BJ (cell line): ENCODE results near the gene ANKRD22. TPM values are rescaled to one million over a fixed set of nuclear protein-coding genes. Genes with fewer than 3 reads are reported as not detected.

ENCODE experiments used
- CTCF ChIA-PET: fragments of 350-600 bp; formaldehyde crosslinking; extraction: SDS; loops from one replicate; lab custom pipeline; 2021; ENCODE audit warnings: antibody characterized with exemption, inconsistent platforms; lab: Yijun Ruan, JAX
- POLR2A ChIA-PET: fragments of 300-600 bp; sonication (Branson Sonifier 250); formaldehyde crosslinking; extraction: SDS; loops from one replicate; lab custom pipeline; 2021; ENCODE audit warnings: antibody characterized with exemption; lab: Charles Lee
- DNase-seq: peaks from one replicate; pipeline ENCODE4 v3.0.0-alpha.2; 2011; ENCODE audit warnings: low read depth
- H3K27me3 ChIP-seq: 2 replicates; pipeline ENCODE4 v1.6.0; 2011; ENCODE audit warnings: low read length; ENCODE audit not compliant: control insufficient read depth, insufficient read depth
- H3K36me3 ChIP-seq: 2 replicates; pipeline ENCODE4 v1.5.1; 2011; ENCODE audit warnings: low read length; ENCODE audit not compliant: control insufficient read depth, insufficient read depth
- H3K4me3 ChIP-seq: 2 replicates; pipeline ENCODE4 v1.5.1; 2011; ENCODE audit warnings: low read depth, mild to moderate bottlenecking, control low read depth, low read length
- CTCF ChIP-seq: IDR thresholded peaks from 2 replicates; pipeline ENCODE4 v1.5.1; 2011; ENCODE audit warnings: low read depth, mild to moderate bottlenecking, control low read depth, inconsistent platforms, low read length, moderate library complexity; ENCODE audit not compliant: insufficient read depth
- polyA plus RNA-seq: library from polyadenylated mRNA; depleted of rRNA; stranded (reverse); fragments of >200 nt; gene quantifications from 2 replicates; pipeline ENCODE4 v1.2.3, GENCODE V29; 2011

Gene ANKRD22
- polyA plus RNA-seq, 1 experiment = not detected

GRCh38 chr10:88827671-88828070 lies 24.0 kb downstream of the ANKRD22 start:
- CTCF ChIA-PET = interaction anchor here (1.0 to 4.1 kb wide), 5 partner anchors 8 to 263 kb away, joined by 3 to 18 read pairs (median 6); no protein-coding TSS in a partner anchor
- no peak for TF ChIP-seq CTCF
- Histone ChIP-seq H3K36me3 (no peaks in the 10 kb centered on the region), H3K4me3 (no peak overlapping the region), H3K27me3 (no peaks in the 10 kb centered on the region)
- no peak for DNase-seq
- POLR2A ChIA-PET = interaction anchor here (0.7 kb wide), 1 partner anchor 25 kb away, joined by 3 read pairs; no protein-coding TSS in a partner anchor

DNA sequence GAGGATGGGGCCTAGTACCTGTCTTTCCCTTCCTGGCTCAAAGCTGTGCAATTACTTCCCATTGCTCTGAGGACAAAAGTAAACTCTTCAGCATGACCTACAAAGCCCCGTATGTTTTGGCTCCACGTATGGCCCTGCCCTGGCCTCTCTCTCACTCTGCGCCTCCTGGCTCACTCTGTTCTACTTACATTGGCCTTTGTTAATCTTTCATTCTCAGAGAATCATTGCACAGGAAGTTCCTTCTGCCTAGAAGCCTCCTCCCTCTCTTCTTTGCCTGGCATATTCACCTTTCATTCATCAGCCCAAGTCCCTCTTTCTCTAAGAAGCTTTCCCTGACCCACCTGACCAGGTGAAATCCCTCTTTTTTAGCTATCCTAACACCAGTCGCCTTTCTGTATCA lies 25.3 kb downstream of the ANKRD22 start:
- Histone ChIP-seq H3K4me3 (no peak overlapping the region), H3K36me3 (no peaks in the 10 kb centered on the region), H3K27me3 (no peaks in the 10 kb centered on the region)
- POLR2A ChIA-PET = no interaction called here
- DNase-seq = no peak
- CTCF ChIA-PET = interaction anchor here (1.0 to 4.1 kb wide), 5 partner anchors 9 to 140 kb away, joined by 3 to 18 read pairs (median 6); no protein-coding TSS in a partner anchor
- no peak for TF ChIP-seq CTCF

GRCh38 chr10:88820748-88821401 lies 30.8 kb downstream of the ANKRD22 start:
- no peak for TF ChIP-seq CTCF
- POLR2A ChIA-PET = no interaction called here
- CTCF ChIA-PET = interaction anchor here (0.6 to 4.9 kb wide), 5 partner anchors 11 to 114 kb away, joined by 3 to 36 read pairs (median 4); no protein-coding TSS in a partner anchor
- no peaks in the 10 kb centered on the region for H3K27me3 ChIP-seq
- no peak overlapping the region for H3K4me3 ChIP-seq
- DNase-seq = peak; percentile 77
- no peaks in the 10 kb centered on the region for H3K36me3 ChIP-seq

DNA sequence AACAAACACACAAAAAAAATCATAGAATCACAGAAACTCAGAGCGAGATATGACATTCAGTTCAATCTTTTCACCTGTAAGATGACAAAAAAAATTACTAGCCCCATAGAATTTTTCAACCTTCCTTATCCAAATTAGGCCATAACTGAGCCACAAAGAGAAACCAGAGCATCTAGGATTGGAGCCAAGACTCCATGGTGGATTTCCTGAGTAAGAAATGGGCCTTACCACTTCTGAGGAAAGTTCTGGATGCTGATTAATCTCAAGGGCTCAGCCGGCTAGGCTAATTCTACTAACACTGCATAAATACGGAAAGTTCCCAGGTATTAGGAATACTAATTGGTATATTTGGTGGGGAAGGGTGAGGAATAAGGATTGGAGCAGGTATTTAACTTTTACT lies 32.4 kb downstream of the ANKRD22 start:
- DNase-seq = no peak
- H3K4me3 ChIP-seq = no peak overlapping the region
- CTCF ChIA-PET = no interaction called here
- H3K27me3 ChIP-seq = no peaks in the 10 kb centered on the region
- POLR2A ChIA-PET = no interaction called here
- no peaks in the 10 kb centered on the region for H3K36me3 ChIP-seq
- TF ChIP-seq CTCF = no peak

DNA sequence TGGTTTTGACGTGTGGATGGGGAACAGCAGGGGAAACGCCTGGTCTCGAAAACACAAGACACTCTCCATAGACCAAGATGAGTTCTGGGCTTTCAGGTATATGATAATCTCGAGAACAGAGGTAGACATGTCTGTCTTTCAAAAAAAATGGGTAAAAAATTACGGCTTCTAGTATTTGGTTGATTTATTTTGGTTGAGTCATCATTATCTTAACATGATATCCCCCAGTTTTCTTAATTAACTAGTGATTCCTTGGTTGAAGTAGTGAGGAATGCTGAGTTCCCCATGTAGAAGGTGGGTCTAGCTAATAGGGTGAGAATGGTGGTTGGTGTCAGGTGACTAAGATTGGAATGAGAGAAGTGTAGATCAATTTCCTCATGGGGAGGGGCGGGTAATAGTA lies 38.4 kb downstream of the ANKRD22 start:
- POLR2A ChIA-PET = no interaction called here
- H3K4me3 ChIP-seq = no peak overlapping the region
- CTCF ChIA-PET = interaction anchor here (1.2 to 1.3 kb wide), 2 partner anchors 23 to 120 kb away, joined by 3 read pairs; no protein-coding TSS in a partner anchor
- no peaks in the 10 kb centered on the region for H3K36me3 ChIP-seq
- no peak for TF ChIP-seq CTCF
- no peak for DNase-seq
- 0 out of 2 replicates have a peak, but pooled peaks cover 2% of the 10 kb centered on the region for H3K27me3 ChIP-seq
